Ovary (tissue), 3 donors: ENCODE measurements around the gene CYB5B.

Experiments
- POLR2A ChIP-seq: fragments of 450-650 bp; IDR thresholded peaks from one replicate; pipeline ENCODE4 v1.6.1; 2017; ENCODE audit warnings: antibody characterized with exemption, mild to moderate bottlenecking, moderate library complexity
- TF ChIP-seq, protein P1 (sequence below), 3 donors: fragments of 450-650 bp in 2 of 3; fragments of 200-600 bp in 1 of 3; IDR thresholded peaks; one replicate each; pipeline versions ENCODE4 v1.5.1 to v1.8.0; 2016 to 2022; ENCODE audit warnings: antibody characterized with exemption in 3 of 3, mild to moderate bottlenecking in 1 of 3
- donor health status: DM: no; HTN: no; CAD: no.

DNA sequence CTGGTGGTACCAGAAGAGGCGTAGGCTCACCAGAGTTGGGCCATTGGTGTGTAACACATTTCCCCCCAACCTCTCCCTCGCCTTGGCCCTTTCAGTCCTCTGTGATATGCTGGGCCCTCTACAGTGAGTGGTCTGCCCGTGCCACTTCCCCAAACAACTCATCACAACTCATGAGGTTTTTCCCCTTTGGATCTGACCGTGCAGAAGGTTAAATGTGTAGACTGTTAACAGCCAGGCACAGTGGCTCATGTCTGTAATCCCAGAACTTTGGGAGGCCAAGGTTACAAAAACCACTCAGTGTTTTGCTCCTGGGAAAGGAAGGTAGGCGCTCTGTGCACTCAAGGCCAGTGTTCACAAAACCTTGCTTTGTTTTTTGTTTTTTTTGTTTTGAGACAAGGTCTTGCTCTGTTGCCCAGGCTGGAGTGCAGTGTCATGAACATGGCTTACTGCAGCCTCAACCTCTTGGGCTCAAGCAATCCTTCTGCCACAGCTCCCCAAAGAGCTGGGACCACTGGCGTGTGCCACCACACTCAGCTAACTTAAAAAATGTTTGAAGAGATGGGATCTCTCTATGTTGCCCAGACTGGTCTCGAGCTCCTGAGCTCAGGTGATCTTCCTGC lies 11.3 kb upstream of the CYB5B start:
- TF ChIP-seq, protein P1, sequence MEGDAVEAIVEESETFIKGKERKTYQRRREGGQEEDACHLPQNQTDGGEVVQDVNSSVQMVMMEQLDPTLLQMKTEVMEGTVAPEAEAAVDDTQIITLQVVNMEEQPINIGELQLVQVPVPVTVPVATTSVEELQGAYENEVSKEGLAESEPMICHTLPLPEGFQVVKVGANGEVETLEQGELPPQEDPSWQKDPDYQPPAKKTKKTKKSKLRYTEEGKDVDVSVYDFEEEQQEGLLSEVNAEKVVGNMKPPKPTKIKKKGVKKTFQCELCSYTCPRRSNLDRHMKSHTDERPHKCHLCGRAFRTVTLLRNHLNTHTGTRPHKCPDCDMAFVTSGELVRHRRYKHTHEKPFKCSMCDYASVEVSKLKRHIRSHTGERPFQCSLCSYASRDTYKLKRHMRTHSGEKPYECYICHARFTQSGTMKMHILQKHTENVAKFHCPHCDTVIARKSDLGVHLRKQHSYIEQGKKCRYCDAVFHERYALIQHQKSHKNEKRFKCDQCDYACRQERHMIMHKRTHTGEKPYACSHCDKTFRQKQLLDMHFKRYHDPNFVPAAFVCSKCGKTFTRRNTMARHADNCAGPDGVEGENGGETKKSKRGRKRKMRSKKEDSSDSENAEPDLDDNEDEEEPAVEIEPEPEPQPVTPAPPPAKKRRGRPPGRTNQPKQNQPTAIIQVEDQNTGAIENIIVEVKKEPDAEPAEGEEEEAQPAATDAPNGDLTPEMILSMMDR (IDR thresholded peaks at IDR 0.05) = no peak
- no peak for TF ChIP-seq POLR2A
